K562 (cell line): ENCODE results near the gene SOCS2. TPM values are rescaled to one million over a fixed set of nuclear protein-coding genes. Genes with fewer than 3 reads are reported as not detected.

ENCODE experiments used
- CC2D1A ChIP-seq: fragments of 450-650 bp; IDR thresholded peaks from 2 replicates; pipeline ENCODE4 v1.6.1; 2017; ENCODE audit warnings: mild to moderate bottlenecking
- CXXC5 ChIP-seq: fragments of 250-450 bp; sonication (Bioruptor Pico); IDR thresholded peaks from 2 replicates; pipeline ENCODE4 v1.8.0; 2022; ENCODE audit warnings: inconsistent platforms, mild to moderate bottlenecking, moderate library complexity
- ETV1 ChIP-seq: fragments of 450-650 bp; conservative IDR thresholded peaks from 2 replicates; pipeline ENCODE4 v1.6.1; 2016; ENCODE audit warnings: missing genetic modification characterization, control low read depth, low read depth, missing compliant biosample characterization
- NBN ChIP-seq: fragments of 450-650 bp; IDR thresholded peaks from 2 replicates; pipeline ENCODE4 v1.6.1; 2016; ENCODE audit warnings: low read depth, mild to moderate bottlenecking
- ZNF197 ChIP-seq: fragments of 200-800 bp; sonication (Bioruptor generic); IDR thresholded peaks from 2 replicates; pipeline ENCODE4 v1.6.1; 2016; ENCODE audit warnings: low read depth, missing genetic modification characterization, missing compliant biosample characterization
- ZNF263 ChIP-seq: sonication (generic); formaldehyde crosslinking; IDR thresholded peaks from 2 replicates; pipeline ENCODE4 v1.8.0; 2022; ENCODE audit warnings: mild to moderate bottlenecking, missing genetic modification reagents, borderline replicate concordance
- polyA plus RNA-seq, 8 experiments: library from polyadenylated mRNA; depleted of rRNA in 4 of 8; stranded (reverse) in 5 of 8; unstranded in 3 of 8; fragments of >200 nt; fragmentation: Nextera tagmentation in 2 of 8; fragmentation: Illumina TruSeq in 1 of 8; extraction: Ambion mirVana in 2 of 8; extraction: Trizol in 1 of 8; gene quantifications; 2 replicates each; pipeline versions ENCODE4 v1.2.1 to v1.2.3, GENCODE V29; 2011 to 2014; ENCODE audit warnings: inconsistent platforms in 1 of 8, missing spikeins in 1 of 8
- total RNA-seq, 7 experiments: library from RNA; depleted of rRNA in 6 of 7; stranded (reverse); fragments of >200 nt in 6 of 7; fragmentation: Illumina TruSeq in 2 of 7; extraction: Trizol in 2 of 7; gene quantifications; 2 replicates each; pipeline versions ENCODE4 v1.2.1 to v1.2.3, GENCODE V29; 2011 to 2021; ENCODE audit warnings: low replicate concordance in 1 of 7
- TF ChIP-seq, protein P1 (sequence below): fragments of 450-650 bp; IDR thresholded peaks from 2 replicates; pipeline ENCODE4 v1.6.1; 2016; ENCODE audit warnings: mild to moderate bottlenecking, moderate library complexity
- TF ChIP-seq, protein P2 (sequence below): fragments of 450-650 bp; IDR thresholded peaks from one replicate; pipeline ENCODE4 v1.6.1; 2018; ENCODE audit warnings: mild to moderate bottlenecking, moderate library complexity; ENCODE audit not compliant: partially characterized antibody
- TF ChIP-seq, protein P3 (sequence below): IDR thresholded peaks from 2 replicates; pipeline ENCODE4 v1.6.1; 2012; ENCODE audit warnings: low read depth, low read length, improper control_type of control experiment, borderline replicate concordance
- TF ChIP-seq, protein P4 (sequence below), 2 experiments: fragments of 250-450 bp in 1 of 2; fragments of 450-650 bp in 1 of 2; sonication (Bioruptor Pico) in 1 of 2; IDR thresholded peaks; 2 replicates each; pipeline versions ENCODE4 v1.6.1 to v1.8.0; 2016 to 2021; ENCODE audit warnings: mild to moderate bottlenecking in 2 of 2, moderate library complexity in 2 of 2, missing compliant biosample characterization in 1 of 2, missing genetic modification characterization in 1 of 2

SOCS2 gene
- total and polyA plus RNA-seq, 9 of the 15 experiments (the other 6 are each of a cell fraction or from before 2014, with no cell fraction given) = 37.0 to 162 (median 98.7) TPM

DNA sequence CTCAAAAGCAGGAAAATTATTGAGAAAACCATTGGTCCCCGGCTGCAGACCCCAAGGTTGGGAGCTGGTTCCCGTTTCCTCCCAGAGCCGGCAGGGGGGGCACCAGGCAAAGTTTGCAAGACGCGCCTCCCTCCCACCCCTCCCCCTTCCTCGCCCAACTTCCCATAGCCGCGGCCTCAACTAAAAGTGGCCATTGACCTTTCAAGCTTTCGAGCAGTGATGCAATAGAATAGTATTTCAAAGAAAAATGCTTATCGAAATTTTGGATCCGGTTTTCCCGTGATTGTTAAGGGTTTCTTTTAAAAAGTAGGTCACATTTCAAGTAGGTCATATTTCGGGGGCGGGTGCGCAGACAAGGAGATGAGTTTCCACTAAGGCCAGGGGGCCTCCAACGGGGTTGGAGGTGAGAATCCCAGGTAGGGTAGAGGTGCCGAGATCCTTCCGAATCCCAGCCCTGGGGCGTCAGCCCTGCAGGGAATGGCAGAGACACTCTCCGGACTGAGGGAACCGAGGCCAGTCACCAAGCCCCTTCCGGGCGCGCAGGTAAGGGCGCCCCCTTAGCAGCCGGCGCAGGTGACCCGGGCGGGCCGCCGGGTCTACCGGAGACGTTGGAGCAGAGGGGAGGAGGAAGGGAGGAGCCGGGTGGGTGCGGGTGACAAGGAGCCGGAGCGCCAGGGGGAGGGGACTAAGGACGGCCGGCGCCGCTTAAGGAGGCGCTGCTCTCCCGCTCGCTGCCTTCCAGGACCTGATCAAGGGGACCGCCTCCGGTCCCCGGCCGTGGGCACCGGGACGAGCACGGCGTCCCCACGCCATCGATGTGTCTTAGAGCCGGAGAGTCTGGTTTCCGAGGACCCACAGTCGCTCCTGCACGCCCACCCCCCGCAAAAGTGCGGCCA, 2.6 kb upstream of the SOCS2 start (continued):
- TF ChIP-seq, protein P1, sequence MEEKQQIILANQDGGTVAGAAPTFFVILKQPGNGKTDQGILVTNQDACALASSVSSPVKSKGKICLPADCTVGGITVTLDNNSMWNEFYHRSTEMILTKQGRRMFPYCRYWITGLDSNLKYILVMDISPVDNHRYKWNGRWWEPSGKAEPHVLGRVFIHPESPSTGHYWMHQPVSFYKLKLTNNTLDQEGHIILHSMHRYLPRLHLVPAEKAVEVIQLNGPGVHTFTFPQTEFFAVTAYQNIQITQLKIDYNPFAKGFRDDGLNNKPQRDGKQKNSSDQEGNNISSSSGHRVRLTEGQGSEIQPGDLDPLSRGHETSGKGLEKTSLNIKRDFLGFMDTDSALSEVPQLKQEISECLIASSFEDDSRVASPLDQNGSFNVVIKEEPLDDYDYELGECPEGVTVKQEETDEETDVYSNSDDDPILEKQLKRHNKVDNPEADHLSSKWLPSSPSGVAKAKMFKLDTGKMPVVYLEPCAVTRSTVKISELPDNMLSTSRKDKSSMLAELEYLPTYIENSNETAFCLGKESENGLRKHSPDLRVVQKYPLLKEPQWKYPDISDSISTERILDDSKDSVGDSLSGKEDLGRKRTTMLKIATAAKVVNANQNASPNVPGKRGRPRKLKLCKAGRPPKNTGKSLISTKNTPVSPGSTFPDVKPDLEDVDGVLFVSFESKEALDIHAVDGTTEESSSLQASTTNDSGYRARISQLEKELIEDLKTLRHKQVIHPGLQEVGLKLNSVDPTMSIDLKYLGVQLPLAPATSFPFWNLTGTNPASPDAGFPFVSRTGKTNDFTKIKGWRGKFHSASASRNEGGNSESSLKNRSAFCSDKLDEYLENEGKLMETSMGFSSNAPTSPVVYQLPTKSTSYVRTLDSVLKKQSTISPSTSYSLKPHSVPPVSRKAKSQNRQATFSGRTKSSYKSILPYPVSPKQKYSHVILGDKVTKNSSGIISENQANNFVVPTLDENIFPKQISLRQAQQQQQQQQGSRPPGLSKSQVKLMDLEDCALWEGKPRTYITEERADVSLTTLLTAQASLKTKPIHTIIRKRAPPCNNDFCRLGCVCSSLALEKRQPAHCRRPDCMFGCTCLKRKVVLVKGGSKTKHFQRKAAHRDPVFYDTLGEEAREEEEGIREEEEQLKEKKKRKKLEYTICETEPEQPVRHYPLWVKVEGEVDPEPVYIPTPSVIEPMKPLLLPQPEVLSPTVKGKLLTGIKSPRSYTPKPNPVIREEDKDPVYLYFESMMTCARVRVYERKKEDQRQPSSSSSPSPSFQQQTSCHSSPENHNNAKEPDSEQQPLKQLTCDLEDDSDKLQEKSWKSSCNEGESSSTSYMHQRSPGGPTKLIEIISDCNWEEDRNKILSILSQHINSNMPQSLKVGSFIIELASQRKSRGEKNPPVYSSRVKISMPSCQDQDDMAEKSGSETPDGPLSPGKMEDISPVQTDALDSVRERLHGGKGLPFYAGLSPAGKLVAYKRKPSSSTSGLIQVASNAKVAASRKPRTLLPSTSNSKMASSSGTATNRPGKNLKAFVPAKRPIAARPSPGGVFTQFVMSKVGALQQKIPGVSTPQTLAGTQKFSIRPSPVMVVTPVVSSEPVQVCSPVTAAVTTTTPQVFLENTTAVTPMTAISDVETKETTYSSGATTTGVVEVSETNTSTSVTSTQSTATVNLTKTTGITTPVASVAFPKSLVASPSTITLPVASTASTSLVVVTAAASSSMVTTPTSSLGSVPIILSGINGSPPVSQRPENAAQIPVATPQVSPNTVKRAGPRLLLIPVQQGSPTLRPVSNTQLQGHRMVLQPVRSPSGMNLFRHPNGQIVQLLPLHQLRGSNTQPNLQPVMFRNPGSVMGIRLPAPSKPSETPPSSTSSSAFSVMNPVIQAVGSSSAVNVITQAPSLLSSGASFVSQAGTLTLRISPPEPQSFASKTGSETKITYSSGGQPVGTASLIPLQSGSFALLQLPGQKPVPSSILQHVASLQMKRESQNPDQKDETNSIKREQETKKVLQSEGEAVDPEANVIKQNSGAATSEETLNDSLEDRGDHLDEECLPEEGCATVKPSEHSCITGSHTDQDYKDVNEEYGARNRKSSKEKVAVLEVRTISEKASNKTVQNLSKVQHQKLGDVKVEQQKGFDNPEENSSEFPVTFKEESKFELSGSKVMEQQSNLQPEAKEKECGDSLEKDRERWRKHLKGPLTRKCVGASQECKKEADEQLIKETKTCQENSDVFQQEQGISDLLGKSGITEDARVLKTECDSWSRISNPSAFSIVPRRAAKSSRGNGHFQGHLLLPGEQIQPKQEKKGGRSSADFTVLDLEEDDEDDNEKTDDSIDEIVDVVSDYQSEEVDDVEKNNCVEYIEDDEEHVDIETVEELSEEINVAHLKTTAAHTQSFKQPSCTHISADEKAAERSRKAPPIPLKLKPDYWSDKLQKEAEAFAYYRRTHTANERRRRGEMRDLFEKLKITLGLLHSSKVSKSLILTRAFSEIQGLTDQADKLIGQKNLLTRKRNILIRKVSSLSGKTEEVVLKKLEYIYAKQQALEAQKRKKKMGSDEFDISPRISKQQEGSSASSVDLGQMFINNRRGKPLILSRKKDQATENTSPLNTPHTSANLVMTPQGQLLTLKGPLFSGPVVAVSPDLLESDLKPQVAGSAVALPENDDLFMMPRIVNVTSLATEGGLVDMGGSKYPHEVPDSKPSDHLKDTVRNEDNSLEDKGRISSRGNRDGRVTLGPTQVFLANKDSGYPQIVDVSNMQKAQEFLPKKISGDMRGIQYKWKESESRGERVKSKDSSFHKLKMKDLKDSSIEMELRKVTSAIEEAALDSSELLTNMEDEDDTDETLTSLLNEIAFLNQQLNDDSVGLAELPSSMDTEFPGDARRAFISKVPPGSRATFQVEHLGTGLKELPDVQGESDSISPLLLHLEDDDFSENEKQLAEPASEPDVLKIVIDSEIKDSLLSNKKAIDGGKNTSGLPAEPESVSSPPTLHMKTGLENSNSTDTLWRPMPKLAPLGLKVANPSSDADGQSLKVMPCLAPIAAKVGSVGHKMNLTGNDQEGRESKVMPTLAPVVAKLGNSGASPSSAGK = no peak
- TF ChIP-seq, protein P2, sequence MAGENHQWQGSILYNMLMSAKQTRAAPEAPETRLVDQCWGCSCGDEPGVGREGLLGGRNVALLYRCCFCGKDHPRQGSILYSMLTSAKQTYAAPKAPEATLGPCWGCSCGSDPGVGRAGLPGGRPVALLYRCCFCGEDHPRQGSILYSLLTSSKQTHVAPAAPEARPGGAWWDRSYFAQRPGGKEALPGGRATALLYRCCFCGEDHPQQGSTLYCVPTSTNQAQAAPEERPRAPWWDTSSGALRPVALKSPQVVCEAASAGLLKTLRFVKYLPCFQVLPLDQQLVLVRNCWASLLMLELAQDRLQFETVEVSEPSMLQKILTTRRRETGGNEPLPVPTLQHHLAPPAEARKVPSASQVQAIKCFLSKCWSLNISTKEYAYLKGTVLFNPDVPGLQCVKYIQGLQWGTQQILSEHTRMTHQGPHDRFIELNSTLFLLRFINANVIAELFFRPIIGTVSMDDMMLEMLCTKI = no peak
- 0 out of 2 replicates have a peak, but pooled peaks have one; percentile 9 for TF ChIP-seq ZNF197 (CRISPR knock-in tag)
- peak; percentile 66; the same call in 1 of the 2 replicates for TF ChIP-seq ZNF263 (CRISPR knock-in tag)
- TF ChIP-seq CC2D1A = peak; percentile 82
- peak; percentile 82 for TF ChIP-seq ETV1
- TF ChIP-seq, protein P3, sequence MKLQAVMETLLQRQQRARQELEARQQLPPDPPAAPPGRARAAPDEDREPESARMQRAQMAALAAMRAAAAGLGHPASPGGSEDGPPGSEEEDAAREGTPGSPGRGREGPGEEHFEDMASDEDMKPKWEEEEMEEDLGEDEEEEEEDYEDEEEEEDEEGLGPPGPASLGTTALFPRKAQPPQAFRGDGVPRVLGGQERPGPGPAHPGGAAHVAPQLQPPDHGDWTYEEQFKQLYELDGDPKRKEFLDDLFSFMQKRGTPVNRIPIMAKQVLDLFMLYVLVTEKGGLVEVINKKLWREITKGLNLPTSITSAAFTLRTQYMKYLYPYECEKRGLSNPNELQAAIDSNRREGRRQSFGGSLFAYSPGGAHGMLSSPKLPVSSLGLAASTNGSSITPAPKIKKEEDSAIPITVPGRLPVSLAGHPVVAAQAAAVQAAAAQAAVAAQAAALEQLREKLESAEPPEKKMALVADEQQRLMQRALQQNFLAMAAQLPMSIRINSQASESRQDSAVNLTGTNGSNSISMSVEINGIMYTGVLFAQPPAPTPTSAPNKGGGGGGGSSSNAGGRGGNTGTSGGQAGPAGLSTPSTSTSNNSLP = 0 out of 2 replicates have a peak, but pooled peaks have one; percentile 22
- TF ChIP-seq NBN = peak; percentile 54; the same call in 1 of the 2 replicates
- TF ChIP-seq CXXC5 (CRISPR knock-in tag) = peak; percentile 66
- TF ChIP-seq, protein P4, sequence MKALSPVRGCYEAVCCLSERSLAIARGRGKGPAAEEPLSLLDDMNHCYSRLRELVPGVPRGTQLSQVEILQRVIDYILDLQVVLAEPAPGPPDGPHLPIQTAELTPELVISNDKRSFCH (CRISPR knock-in tag; IDR thresholded peaks at IDR 0.05) = no peak
- TF ChIP-seq, protein P4 (tag; IDR thresholded peaks at IDR 0.05) = peak; percentile 96
